ENCODE data around the gene ZC3H4.
"Not testable (repeated sequence)": the region's sequence is repeated elsewhere in the genome, so short reads cannot be mapped to it uniquely, and the experiment has no call there.

ZC3H4 gene

GRCh38 chr19:47107202-47107952, 6.2 kb downstream of the ZC3H4 start:
- DNase-seq: no peak

- DNase-seq: no peak
These were observed 6.8 kb downstream of the ZC3H4 start for GRCh38 chr19:47106821-47107201.

GRCh38 chr19:47105874-47106273, 7.7 kb downstream of the ZC3H4 start:
- DNase-seq: no peak

- DNase-seq: no peak
These were observed 8.9 kb downstream of the ZC3H4 start for GRCh38 chr19:47104680-47105079.

- DNase-seq: no peak
These were observed 11.1 kb downstream of the ZC3H4 start for GRCh38 chr19:47102346-47103060.

- DNase-seq: not testable (repeated sequence)
These were observed 12.5 kb downstream of the ZC3H4 start for GRCh38 chr19:47101116-47101515.

GRCh38 chr19:47100290-47100689, 13.3 kb downstream of the ZC3H4 start:
- DNase-seq: no peak

GRCh38 chr19:47099576-47100050, 14.0 kb downstream of the ZC3H4 start:
- no peak for DNase-seq

- DNase-seq: no peak
These were observed 15.0 kb downstream of the ZC3H4 start for GRCh38 chr19:47098608-47099007.

GRCh38 chr19:47097396-47098201, 16.0 kb downstream of the ZC3H4 start:
- DNase-seq: no peak

GRCh38 chr19:47096721-47097120, 16.9 kb downstream of the ZC3H4 start:
- DNase-seq: no peak

- DNase-seq: peak; percentile 45
These were observed 17.4 kb downstream of the ZC3H4 start for GRCh38 chr19:47096100-47096704.

GRCh38 chr19:47095476-47096099, 18.0 kb downstream of the ZC3H4 start:
- DNase-seq: no peak

- no peak for DNase-seq
These were observed 18.8 kb downstream of the ZC3H4 start for GRCh38 chr19:47094557-47095475.

GRCh38 chr19:47093841-47094240, 19.7 kb downstream of the ZC3H4 start:
- no peak for DNase-seq

- no peak for DNase-seq
These were observed 20.3 kb downstream of the ZC3H4 start for GRCh38 chr19:47093254-47093653.

GRCh38 chr19:47089767-47090350, 23.7 kb downstream of the ZC3H4 start:
- DNase-seq: no peak

GRCh38 chr19:47086280-47086679, 27.3 kb downstream of the ZC3H4 start:
- DNase-seq: no peak

- DNase-seq: no peak
These were observed 28.6 kb downstream of the ZC3H4 start for GRCh38 chr19:47084879-47085439.

- no peak for DNase-seq
These were observed 31.1 kb downstream of the ZC3H4 start for GRCh38 chr19:47082493-47082892.

GRCh38 chr19:47081095-47081494, 32.5 kb downstream of the ZC3H4 start:
- DNase-seq: no peak

Measured in NCI-H2107 (cell line).